Transverse colon (tissue), 4 donors: ENCODE results near the gene BAIAP2L2. TPM values are rescaled to one million over a fixed set of nuclear protein-coding genes. Genes with fewer than 3 reads are reported as not detected.

Experiments used
- DNase-seq: peaks from one replicate; pipeline ENCODE4 v3.0.0-alpha.2; 2019
- H3K27ac ChIP-seq, 4 donors: fragments of 200-600 bp; sonication (generic); 2 replicates each; pipeline ENCODE4 v1.5.1; 2016 to 2018; ENCODE audit warnings: inconsistent platforms in 4 of 4
- H3K27me3 ChIP-seq: fragments of 200-600 bp; sonication (generic); 2 replicates; pipeline ENCODE4 v1.5.1; 2017; ENCODE audit warnings: inconsistent platforms
- H3K36me3 ChIP-seq, 4 donors: fragments of 200-600 bp; sonication (generic); 2 replicates each; pipeline ENCODE4 v1.5.1; 2017 to 2019; ENCODE audit warnings: inconsistent platforms in 4 of 4
- H3K4me1 ChIP-seq, 4 donors: fragments of 200-600 bp; sonication (generic); 2 replicates each; pipeline ENCODE4 v1.5.1; 2017 to 2020; ENCODE audit warnings: inconsistent platforms in 4 of 4
- H3K4me3 ChIP-seq, 4 donors: fragments of 200-600 bp; sonication (generic); 1 replicate in 1 of 4; 2 replicates in 3 of 4; pipeline versions ENCODE4 v1.5.1 to v1.6.1; 2017 to 2019; ENCODE audit warnings: inconsistent platforms in 4 of 4
- H3K9me3 ChIP-seq, 2 donors: fragments of 200-600 bp; sonication (generic); 2 replicates each; pipeline ENCODE4 v1.5.1; 2017 to 2019; ENCODE audit warnings: inconsistent platforms in 2 of 2
- EP300 ChIP-seq: sonication (generic); formaldehyde crosslinking; IDR thresholded peaks from one replicate; pipeline ENCODE4 v1.6.1; 2017; ENCODE audit warnings: antibody characterized with exemption, low read depth
- POLR2A ChIP-seq: fragments of 450-650 bp; IDR thresholded peaks from one replicate; pipeline ENCODE4 v1.6.1; 2016; ENCODE audit warnings: antibody characterized with exemption, mild to moderate bottlenecking, moderate library complexity
- POLR2AphosphoS5 ChIP-seq, 3 donors: sonication (generic); formaldehyde crosslinking; IDR thresholded peaks; one replicate each; pipeline ENCODE4 v1.6.1; 2016; ENCODE audit warnings: antibody characterized with exemption in 3 of 3
- WGBS, 2 donors: methylation state at CpG; one replicate each; pipeline ENCODE4 v1.1.5; 2018; ENCODE audit warnings: low coverage in 1 of 2; 5-methylcytosine and 5-hydroxymethylcytosine counted together
- in situ Hi-C, 4 donors: fragments of 200-750 bp; cut with MboI; loops; one replicate each; pipeline versions ENCODE4 v1.15.0 to v1.15.1; 2017; ENCODE audit warnings: low sequenced_read_pairs in 3 of 4, low pct_ligation_motif_present in 1 of 4, low pct_unique_long_range_greater_than_20kb in 1 of 4
- intact Hi-C: fragments of 100-400 bp; cut with DNase I; formaldehyde crosslinking; loops from one replicate; pipeline ENCODE4 v1.15.1; 2023; ENCODE audit warnings: low total_unique reads
- total RNA-seq, 4 donors: library from RNA; depleted of rRNA; stranded (reverse); fragments of >200 nt; gene quantifications; one replicate each; pipeline ENCODE4 v1.1.0, GENCODE V29; 2016
- TF ChIP-seq, protein P1 (sequence below), 5 experiments: fragments of 200-600 bp in 3 of 5; fragments of 450-650 bp in 2 of 5; sonication (generic) in 3 of 5; IDR thresholded peaks; 1 replicate in 2 of 5; 2 replicates in 3 of 5; pipeline ENCODE4 v1.5.1; 2016 to 2017; ENCODE audit warnings: antibody characterized with exemption in 5 of 5, inconsistent platforms in 3 of 5, mild to moderate bottlenecking in 2 of 5, moderate library complexity in 1 of 5

The BAIAP2L2 gene
- total RNA-seq, 4 donors from 2014 or later, result 106 to 337 (median 127) TPM

DNA sequence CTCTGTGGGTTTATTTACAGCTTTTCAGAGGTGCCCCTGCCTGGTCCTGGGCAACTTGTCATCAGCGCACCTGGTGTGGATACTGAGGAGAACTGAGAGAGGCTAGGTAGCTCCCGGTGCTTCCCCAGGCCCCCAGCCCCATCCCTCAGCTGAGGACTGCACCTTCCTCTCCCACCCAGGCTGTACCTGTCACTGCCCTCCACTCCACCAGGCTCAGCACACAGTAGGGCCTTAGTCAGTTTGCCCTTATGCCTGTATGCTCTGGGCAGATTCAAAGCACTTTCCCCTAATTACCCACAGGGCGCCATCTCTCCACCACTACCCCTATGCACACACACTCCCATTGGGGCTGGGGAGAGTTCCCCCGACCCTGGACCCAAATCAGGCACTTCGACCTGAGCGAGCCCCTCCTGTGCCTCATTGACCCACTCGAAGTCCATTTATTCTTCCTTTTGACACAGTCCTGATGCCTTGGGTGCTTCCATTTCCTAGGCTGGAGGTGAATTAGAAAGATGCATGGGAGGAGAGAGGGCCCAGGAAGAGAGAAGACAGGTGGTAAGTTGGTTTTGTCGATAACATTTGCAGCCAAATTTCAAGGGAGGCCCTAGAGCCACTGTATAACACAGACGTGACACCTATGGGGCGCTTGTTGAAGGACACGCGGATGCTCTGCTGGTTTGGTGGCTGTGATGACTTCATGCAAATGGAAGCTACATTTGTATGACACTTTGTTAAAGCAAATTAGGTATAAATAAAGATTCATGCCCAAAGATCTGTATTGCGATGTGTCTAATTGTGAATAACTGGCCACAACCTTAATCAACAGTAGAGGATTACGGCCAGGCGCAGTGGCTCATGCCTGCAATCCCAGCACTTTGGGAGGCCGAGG lies 67.1 kb downstream of the BAIAP2L2 start:
- no peak for TF ChIP-seq EP300
- no peak for TF ChIP-seq POLR2A
- H3K27me3 ChIP-seq, result no peaks in the 10 kb centered on the region
- no peak overlapping the region for H3K27ac ChIP-seq
- in situ Hi-C loops, result no loop called here
- 89 to 95% methylated on average over 7 to 16 of the region's 16 CpGs for WGBS, 2 donors
- H3K9me3 ChIP-seq, result no peaks in the 10 kb centered on the region
- intact Hi-C loops, result loop anchor here (2.0 kb wide), 1 partner anchor 79 kb away; no protein-coding TSS in a partner anchor
- no peak overlapping the region for H3K4me3 ChIP-seq
- DNase-seq, result no peak
- no peaks in the 10 kb centered on the region for H3K4me1 ChIP-seq
- H3K36me3 ChIP-seq, result no peaks in the 10 kb centered on the region

DNA sequence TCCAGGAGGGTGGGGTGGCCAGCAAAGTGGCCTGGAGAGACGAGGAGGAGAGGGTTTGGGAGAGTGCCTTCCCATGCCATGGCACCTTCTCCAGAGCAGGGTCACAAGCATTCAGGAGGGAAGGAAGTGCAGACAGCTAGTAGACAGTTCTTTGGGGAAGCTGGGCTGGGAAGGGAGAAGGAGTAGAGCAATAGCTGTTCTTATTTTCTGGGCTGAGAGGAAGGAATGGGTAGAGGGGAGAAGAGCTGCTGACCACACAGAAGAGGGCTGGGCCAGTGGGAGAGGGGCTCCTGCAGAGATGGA lies 68.0 kb downstream of the BAIAP2L2 start:
- H3K27ac ChIP-seq, result no peak overlapping the region
- no peaks in the 10 kb centered on the region for H3K27me3 ChIP-seq
- intact Hi-C loops, result no loop called here
- no peak for DNase-seq
- no peaks in the 10 kb centered on the region for H3K9me3 ChIP-seq
- no peaks in the 10 kb centered on the region for H3K36me3 ChIP-seq
- no peak overlapping the region for H3K4me3 ChIP-seq
- in situ Hi-C loops, result no loop called here
- no peaks in the 10 kb centered on the region for H3K4me1 ChIP-seq
- 56 to 67% methylated on average over 1 of the region's 1 CpG for whole genome bisulfite sequencing, 2 donors
- TF ChIP-seq, protein P1, sequence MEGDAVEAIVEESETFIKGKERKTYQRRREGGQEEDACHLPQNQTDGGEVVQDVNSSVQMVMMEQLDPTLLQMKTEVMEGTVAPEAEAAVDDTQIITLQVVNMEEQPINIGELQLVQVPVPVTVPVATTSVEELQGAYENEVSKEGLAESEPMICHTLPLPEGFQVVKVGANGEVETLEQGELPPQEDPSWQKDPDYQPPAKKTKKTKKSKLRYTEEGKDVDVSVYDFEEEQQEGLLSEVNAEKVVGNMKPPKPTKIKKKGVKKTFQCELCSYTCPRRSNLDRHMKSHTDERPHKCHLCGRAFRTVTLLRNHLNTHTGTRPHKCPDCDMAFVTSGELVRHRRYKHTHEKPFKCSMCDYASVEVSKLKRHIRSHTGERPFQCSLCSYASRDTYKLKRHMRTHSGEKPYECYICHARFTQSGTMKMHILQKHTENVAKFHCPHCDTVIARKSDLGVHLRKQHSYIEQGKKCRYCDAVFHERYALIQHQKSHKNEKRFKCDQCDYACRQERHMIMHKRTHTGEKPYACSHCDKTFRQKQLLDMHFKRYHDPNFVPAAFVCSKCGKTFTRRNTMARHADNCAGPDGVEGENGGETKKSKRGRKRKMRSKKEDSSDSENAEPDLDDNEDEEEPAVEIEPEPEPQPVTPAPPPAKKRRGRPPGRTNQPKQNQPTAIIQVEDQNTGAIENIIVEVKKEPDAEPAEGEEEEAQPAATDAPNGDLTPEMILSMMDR (IDR thresholded peaks at IDR 0.05), result no peak
- TF ChIP-seq POLR2AphosphoS5 (IDR thresholded peaks at IDR 0.05) (no peak), POLR2A (no peak), EP300 (no peak)

DNA sequence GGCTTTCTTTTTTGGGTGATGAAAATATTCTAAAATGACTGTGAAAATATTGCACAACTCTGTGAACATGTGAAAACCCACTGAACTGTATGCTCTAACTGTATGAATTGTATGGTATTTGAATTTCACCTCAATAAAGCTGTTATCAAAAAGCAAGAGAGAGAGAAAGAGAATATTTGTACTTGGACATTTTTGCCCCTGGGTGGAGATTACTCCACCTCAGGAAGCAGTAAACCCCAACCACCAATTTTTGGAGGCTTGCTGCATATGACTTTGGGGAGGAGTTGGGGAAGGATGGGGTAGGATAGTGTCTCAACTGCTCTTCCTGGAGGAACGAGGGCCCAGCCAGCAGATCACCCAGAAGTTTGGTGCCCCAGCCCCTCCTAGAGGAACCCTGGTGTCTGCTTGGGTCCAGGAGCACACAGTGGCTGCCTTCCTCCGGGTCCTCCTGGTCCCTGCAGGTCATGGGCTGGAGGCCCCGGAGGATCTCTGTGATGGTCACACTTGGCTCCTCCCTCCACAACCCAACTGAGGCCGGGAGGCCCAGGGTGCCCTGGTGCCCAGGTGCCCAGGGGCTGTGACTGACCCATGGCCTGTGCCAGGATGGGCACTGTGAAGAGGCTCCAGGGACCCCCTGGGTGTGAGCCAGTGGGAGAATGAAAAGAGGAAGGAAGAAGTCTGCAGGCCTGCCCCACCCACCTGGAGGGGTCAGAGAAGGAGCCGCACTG lies 68.6 kb downstream of the BAIAP2L2 start:
- 72% methylated on average over 5 of the region's 5 CpGs; no CpG with 5 or more reads in 1 of the 2 donors for WGBS, 2 donors
- H3K27ac ChIP-seq, result no peak overlapping the region
- in situ Hi-C loops (no loop called here), intact Hi-C loops (no loop called here)
- no peaks in the 10 kb centered on the region for H3K27me3 ChIP-seq
- DNase-seq, result no peak
- no peaks in the 10 kb centered on the region for H3K9me3 ChIP-seq
- no peaks in the 10 kb centered on the region for H3K36me3 ChIP-seq
- no peak overlapping the region for H3K4me3 ChIP-seq
- no peak for TF ChIP-seq POLR2AphosphoS5 (IDR thresholded peaks at IDR 0.05)
- TF ChIP-seq, protein P1 (IDR thresholded peaks at IDR 0.05), result no peak
- TF ChIP-seq POLR2A, result no peak
- no peak for TF ChIP-seq EP300
- H3K4me1 ChIP-seq, result no peaks in the 10 kb centered on the region

DNA sequence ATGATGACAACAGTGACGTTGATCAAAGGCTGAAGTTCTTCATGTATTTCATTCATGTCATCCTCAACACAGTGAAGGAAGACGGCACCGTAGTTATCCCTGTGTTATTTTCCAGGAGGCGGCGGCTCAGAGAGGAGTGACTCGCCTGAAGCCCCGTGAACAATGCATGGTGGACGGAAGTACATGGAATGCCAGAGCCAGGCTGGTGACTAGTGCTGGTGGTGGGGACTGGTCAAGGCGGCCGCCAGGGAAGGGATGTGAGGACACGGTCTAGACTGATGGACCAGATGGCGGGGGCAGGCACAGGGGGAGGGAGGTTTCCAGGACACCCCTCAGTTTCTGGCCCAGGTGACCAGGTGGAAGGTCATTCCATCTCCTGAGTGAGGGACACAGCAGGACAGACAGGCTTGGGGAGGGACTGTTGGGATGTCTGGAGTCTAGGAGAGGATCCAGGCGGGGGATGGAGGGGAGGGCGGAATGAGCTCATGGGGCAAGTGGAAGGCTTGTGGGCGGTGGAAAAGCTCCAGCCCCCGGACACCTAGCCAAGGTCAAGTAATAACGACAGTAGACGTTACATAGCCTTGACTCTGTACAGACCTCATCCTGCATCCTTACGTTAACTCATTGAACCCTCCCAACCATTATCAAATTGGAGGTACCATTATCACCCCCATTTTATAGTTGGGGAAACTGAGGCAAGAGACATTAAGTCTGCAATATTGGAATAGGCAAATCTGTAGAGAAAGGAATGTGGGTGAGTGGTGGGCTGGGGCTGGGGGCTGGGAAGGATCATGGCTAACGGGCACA lies 69.3 kb downstream of the BAIAP2L2 start:
- H3K4me3 ChIP-seq, result no peak overlapping the region
- no peak for DNase-seq
- H3K9me3 ChIP-seq, result no peaks in the 10 kb centered on the region
- in situ Hi-C loops, result no loop called here
- 80 to 91% methylated on average over 7 to 20 of the region's 20 CpGs for WGBS, 2 donors
- H3K4me1 ChIP-seq, result no peaks in the 10 kb centered on the region
- H3K27ac ChIP-seq, result no peak overlapping the region
- TF ChIP-seq POLR2AphosphoS5 (IDR thresholded peaks at IDR 0.05) (no peak), EP300 (no peak), POLR2A (no peak)
- TF ChIP-seq, protein P1 (IDR thresholded peaks at IDR 0.05), result no peak
- no peaks in the 10 kb centered on the region for H3K36me3 ChIP-seq
- no peaks in the 10 kb centered on the region for H3K27me3 ChIP-seq
- intact Hi-C loops, result no loop called here
